HG02798 (cell line): Measurements from ENCODE around the gene DIP2C.

ENCODE experiments used
- ATAC-seq: cut with Tn5 transposase; IDR thresholded peaks from one replicate; pipeline ENCODE4 v1.9.1; 2021; ENCODE audit warnings: mild to moderate bottlenecking; ENCODE audit not compliant: unreplicated experiment, poor library complexity

Gene DIP2C

DNA sequence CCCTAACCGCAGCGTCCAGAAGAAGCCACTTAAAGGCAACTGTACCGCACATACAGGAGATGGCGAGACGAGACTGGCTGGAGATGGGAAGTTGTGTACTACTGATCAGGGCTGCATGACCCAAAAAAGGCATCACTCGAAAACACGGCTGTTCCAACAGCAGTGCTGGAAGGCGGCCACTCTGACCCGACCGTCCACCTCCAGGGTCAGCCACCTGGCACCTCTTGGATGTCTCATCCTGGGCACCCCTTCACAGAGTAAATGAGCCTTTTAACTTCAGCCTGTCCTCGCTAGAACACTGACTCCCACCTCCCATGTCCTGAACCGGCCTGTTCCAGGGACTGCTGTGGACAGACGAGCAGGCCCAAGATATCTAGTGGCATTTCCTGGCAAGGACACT lies 180.7 kb downstream of the DIP2C start:
- no peak for ATAC-seq

DNA sequence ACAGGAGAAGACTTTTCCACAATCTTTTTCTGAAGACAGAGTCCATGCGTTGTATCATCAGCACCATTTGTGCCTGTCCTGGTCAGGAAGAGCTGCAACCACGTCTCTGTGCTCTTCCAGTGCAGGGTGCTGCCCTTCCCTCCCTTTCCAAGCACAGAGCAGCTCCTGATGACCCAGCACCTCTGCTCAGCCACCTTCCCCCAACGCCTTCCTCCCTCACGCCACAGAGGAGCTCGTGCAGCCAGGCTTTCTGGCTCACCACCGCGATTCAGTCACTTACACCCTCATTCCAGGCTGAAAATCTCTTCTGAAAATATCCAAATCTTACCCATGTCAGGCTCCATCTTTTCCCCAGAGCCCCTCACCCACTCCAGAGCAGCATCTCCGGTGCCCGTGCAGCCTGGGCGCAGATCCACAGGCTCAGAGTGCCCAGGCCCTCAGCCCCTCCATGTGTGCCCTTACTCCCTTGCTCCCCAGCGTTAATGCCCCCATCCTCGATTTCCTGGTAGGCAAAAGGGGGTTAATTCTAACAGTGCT lies 181.5 kb downstream of the DIP2C start:
- ATAC-seq: no peak

GRCh38 chr10:507355-507699 lies 182.1 kb downstream of the DIP2C start:
- no peak for ATAC-seq

GRCh38 chr10:506451-507354 lies 182.8 kb downstream of the DIP2C start:
- ATAC-seq: no peak

- ATAC-seq: no peak
Observed at GRCh38 chr10:505419-505818, 184.0 kb downstream of the DIP2C start.

GRCh38 chr10:504806-505205 lies 184.7 kb downstream of the DIP2C start:
- no peak for ATAC-seq

- ATAC-seq: no peak
Observed at GRCh38 chr10:504121-504611, 185.3 kb downstream of the DIP2C start.

- no peak for ATAC-seq
Observed at GRCh38 chr10:501596-501995, 187.9 kb downstream of the DIP2C start.

DNA sequence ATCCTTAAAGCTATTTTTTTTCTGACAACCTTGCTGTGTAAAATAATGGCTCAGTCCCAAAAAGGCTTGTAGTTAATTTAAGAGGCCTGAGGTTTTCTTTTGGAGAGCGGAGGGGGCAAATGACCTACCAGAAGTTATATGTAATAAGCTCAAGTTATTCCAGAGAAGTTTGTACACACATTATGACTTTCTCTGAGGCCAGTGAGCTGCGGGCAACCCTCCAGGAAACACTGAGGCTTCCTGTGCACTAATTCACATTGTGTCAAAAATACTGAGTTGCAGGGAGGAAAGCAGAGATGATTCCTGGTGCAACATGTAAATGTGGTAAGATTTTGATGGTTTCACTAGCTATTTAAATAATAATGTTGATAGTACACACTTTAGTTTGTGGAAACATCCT lies 188.6 kb downstream of the DIP2C start:
- no peak for ATAC-seq

DNA sequence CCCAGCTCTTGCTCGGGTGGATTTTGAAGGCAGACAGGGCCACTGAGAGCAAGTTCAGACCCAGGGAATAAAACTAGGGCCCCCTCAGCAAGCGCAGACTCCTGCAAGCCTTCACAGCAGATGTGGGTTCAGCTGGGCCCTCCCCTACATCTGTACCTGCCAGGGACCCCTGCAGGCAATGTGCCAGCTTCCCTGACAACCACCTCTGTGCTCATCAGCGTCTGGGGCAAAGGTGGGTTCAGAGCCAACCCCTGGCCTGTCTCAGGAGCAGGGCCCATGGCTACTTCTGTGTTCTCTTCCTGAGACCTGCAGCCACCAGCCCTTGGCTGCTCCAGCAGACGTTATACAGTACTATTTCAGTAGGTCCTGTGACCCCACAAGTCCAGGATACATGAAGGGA lies 189.5 kb downstream of the DIP2C start:
- ATAC-seq: no peak

DNA sequence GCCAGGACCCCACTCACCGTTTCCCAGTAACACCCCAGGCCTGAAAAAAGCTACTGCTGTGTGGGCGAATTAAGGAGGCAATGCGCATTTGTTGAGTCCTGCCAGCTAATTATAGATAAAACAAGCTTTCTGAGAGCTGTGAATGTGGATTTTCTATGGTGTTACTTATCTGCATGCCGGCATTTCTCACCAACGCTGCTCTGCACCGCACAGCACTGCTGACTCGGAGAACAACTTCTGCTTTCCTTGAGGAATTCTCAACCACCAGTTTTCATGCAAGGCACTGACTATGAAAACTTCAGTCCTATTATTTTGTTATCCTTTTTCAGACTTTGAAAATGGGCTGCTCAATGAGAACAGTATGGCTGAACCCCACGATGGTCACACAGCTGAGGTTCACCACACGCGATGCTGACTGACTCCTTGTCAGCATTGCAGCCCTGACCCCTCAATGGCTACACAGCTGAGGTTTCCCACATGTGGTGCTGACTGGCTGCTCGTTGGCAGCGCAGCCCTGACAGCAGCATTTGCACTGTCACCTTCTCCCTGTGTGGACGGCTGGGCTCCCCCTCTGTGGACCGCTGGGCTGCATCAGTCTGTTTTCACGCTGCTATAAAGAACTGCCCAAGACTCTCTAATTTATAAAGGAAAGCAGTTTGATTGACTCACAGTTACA lies 190.6 kb downstream of the DIP2C start:
- ATAC-seq: no peak

DNA sequence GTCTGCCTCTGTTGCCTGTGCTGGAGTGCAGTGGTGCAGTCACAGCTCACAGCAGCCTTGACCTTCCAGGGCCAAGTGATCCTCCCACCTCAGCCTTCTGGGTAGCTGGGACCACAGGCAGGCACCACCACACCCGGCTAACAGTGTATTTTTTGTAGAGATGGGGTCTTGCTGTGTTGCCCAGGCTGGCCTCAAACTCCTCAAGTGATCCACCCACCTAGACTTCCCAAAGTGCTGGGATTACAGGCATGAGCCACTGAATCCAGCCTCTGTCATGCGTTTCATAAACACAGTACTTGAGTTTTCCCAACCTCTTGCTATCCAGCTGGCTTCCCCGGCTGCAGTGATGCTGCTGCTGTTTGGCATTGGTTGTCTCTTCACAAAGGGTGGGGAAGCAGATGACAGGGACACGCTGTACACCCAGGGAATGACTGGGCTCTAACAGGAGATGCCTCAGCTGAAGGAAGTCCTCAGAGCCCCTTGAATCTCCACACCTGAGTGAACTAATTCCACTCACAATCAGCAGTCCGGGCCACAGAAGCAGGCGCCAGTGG lies 191.5 kb downstream of the DIP2C start:
- ATAC-seq: no peak

GRCh38 chr10:497289-497688 lies 192.2 kb downstream of the DIP2C start:
- ATAC-seq: no peak

DNA sequence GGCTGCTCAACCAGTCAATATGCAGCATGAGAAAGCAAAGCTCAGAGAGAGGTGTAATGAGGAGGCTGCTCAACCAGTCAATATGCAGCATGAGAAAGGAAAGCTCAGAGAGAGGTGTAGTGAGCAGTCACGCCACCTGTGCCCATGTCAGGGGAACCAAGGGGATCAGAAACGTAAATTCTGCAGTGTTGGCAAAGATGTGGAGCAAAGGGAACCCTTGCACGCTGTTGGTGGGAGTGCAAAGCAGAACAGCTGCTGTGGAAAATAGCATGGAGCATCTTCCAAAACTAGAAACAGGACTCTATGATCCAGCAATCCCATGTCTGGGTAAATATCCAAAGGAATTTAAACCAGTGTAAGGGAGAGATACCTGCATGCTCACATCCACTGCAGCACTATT lies 194.9 kb downstream of the DIP2C start:
- ATAC-seq: no peak

GRCh38 chr10:494149-494542 lies 195.3 kb downstream of the DIP2C start:
- no peak for ATAC-seq

- no peak for ATAC-seq
Observed at GRCh38 chr10:493391-494148, 195.9 kb downstream of the DIP2C start.

DNA sequence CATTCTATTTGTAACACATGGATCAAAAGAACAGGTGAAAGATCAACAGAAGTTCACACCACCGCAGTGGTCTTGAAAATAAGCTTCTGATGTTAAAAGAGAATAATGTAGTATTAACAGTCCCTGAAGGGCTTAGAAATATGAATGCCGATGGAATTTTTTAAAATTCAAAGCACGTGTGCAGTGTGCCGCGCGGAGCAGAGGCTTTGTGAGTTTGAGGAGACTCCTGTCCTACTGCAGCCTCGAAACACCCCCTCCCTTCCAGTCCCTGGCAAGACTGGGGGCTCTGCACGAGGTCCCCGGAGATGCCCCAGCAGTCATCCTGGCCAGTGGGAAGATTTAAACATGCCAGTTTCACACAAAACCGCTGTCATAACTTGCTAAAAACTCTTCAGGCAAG lies 196.6 kb downstream of the DIP2C start:
- ATAC-seq: no peak

DNA sequence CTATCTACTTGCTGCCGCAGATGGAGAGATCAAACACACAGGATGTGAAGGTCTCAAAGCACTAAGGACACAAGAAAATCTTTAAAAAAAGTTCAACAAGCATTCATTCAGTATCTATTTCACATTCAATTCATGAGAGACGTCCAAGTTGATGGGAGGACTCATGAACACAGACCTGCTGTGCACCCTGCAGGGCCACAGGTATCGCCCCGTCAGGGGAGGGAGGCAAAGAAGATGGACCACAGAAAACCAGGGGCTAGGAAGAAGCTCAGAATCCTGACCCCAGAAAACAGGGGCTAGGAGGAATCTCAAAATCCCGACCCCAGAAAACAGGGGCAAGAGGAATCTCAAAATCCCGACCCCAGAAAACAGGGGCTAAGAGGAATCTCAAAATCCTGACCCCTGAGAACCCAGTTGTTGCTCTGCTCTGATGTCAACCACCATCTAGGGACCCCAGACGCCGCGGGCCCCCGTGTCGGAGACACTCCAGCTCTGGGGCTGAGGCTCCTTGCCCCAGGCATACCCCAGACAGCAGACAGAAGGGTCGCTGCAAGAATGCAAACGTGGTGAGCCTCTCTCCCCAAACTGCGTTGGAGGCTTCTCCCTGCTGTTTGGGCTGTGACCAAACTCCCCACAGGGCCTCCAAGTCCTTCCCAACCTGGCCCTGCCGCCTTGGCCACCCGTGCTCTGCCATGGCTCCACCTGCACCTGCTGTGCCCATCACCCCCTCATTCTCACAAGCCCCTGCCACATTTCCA lies 197.6 kb downstream of the DIP2C start:
- ATAC-seq: no peak

DNA sequence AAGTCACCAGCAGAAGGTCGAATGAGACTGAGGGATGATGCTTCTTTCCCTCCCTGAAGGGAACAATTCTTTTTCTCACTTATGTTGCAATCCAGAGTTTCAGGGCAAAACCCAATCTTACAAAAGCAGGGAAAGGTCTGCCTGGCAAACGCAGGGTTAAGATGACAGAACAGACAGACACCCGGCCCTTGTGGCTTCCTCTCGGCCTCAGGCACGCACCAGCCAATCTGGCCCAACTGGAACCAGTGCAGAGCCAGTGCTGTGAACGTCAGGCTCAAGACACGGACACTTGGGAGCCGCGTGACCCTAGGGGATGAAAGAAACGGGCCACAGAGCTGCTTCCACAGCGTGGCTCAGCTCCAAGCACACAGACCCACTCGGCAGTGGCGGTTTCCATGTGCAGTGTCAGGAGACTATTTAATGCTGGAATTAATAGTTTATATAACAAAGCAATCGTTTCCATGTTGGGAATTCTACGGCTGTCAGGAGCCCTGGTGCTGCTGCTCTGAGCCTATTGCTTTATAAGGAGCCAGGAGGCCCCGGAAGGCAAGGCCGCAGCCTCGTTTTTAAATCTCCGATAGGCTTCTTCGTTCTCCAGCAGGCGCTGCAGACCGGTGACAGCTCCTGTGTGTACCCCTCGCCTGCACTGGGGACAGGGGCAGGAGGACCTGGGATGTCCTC lies 198.4 kb downstream of the DIP2C start:
- no peak for ATAC-seq
